DOHH2 (cell line): Measurements from ENCODE around the gene TSPAN12.

Experiments
- H3F3A ChIP-seq: fragments of 200-600 bp; sonication (generic), shearing (Covaris generic); 2 replicates; pipeline ENCODE4 v1.6.0; 2016; ENCODE audit warnings: antibody characterized with exemption, mild to moderate bottlenecking; ENCODE audit not compliant: control insufficient read depth, insufficient read depth
- H3K27ac ChIP-seq: fragments of 200-600 bp; sonication (generic); 2 replicates; pipeline ENCODE4 v1.5.1; 2014; ENCODE audit warnings: low read depth, mild to moderate bottlenecking, low read length, moderate library complexity
- H3K27me3 ChIP-seq: fragments of 200-600 bp; sonication (generic); 2 replicates; pipeline ENCODE4 v1.6.1; 2014; ENCODE audit warnings: mild to moderate bottlenecking, low read length, mixed read lengths; ENCODE audit not compliant: control insufficient read depth
- H3K36me3 ChIP-seq: fragments of 200-600 bp; sonication (generic); 2 replicates; pipeline ENCODE4 v1.6.1; 2014; ENCODE audit warnings: mild to moderate bottlenecking, low read length, moderate library complexity, mixed read lengths; ENCODE audit not compliant: control insufficient read depth
- H3K4me1 ChIP-seq: fragments of 200-600 bp; sonication (generic); 2 replicates; pipeline ENCODE4 v1.6.1; 2014; ENCODE audit warnings: mild to moderate bottlenecking, low read length, mixed read lengths; ENCODE audit not compliant: control insufficient read depth
- H3K4me2 ChIP-seq: fragments of 200-600 bp; sonication (generic); 2 replicates; pipeline ENCODE4 v1.6.0; 2014; ENCODE audit warnings: mild to moderate bottlenecking, low read length, moderate library complexity
- H3K4me3 ChIP-seq: fragments of 200-600 bp; sonication (generic); 2 replicates; pipeline ENCODE4 v1.5.1; 2014; ENCODE audit warnings: mild to moderate bottlenecking, low read length, mixed read lengths
- H3K79me2 ChIP-seq: fragments of 200-600 bp; sonication (generic); 2 replicates; pipeline ENCODE4 v1.6.1; 2014; ENCODE audit warnings: mild to moderate bottlenecking, low read length, mixed read lengths; ENCODE audit not compliant: control insufficient read depth
- H3K9me2 ChIP-seq: fragments of 200-600 bp; sonication (generic); replicated peaks from 2 replicates; pipeline ENCODE4 v1.6.1; 2014; ENCODE audit warnings: mild to moderate bottlenecking, low read length, mixed read lengths; ENCODE audit not compliant: control insufficient read depth
- H3K9me3 ChIP-seq: fragments of 200-600 bp; sonication (generic); 2 replicates; pipeline ENCODE4 v1.6.1; 2014; ENCODE audit warnings: antibody characterized with exemption, low read length, mixed read lengths; ENCODE audit not compliant: control insufficient read depth, insufficient read depth
- H4K20me1 ChIP-seq: fragments of 200-600 bp; sonication (generic); 2 replicates; pipeline ENCODE4 v1.6.0; 2014; ENCODE audit warnings: low read depth, mild to moderate bottlenecking, antibody characterized with exemption, low read length, moderate library complexity; ENCODE audit not compliant: control insufficient read depth, insufficient read depth
- CTCF ChIP-seq: fragments of 200-600 bp; sonication (generic); IDR thresholded peaks from one replicate; pipeline ENCODE4 v1.5.1; 2014; ENCODE audit warnings: antibody characterized with exemption, mild to moderate bottlenecking, low read depth, low read length; ENCODE audit not compliant: poor library complexity, severe bottlenecking
- EZH2phosphoT487 ChIP-seq: fragments of 200-600 bp; sonication (generic); IDR thresholded peaks from 2 replicates; pipeline ENCODE4 v1.6.1; 2017; ENCODE audit warnings: borderline replicate concordance, mild to moderate bottlenecking, antibody characterized with exemption, low read length, moderate library complexity, mixed read lengths

Gene TSPAN12

DNA sequence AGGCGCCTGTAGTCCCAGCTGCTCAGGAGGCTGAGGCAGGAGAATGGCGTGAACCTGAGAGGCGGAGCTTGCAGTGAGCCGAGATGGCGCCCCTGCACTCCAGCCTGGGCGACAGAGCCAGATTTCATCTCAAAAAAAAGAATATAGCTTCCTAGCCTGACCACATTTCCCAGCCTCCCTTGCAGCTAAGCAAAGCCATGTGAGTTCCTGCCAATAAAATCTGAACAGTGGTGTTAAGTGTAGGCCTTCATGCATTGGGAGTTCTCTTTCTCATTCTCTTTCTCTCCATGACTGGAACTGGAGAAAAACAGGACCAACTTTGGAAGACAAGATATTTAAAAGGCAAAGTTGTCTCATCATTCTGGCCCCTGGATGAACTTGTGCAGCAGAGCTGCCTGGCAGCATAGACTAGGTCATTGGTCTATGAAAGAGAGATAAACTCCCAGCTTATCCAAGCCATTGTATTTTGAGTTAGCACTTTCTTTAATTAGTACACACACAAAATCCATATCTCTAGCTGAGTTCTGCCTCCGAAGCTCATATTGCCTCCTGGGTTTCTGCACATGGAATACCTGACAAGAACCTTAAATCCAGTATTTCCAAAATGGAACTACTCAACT lies 60.8 kb downstream of the TSPAN12 start:
- Histone ChIP-seq H3K4me1 (no peaks in the 10 kb centered on the region), H4K20me1 (no peaks in the 10 kb centered on the region), H3F3A (no peaks in the 10 kb centered on the region), H3K4me2 (no peak overlapping the region), H3K9me2 (no peaks in the 10 kb centered on the region), H3K9me3 (no peaks in the 10 kb centered on the region), H3K79me2 (no peaks in the 10 kb centered on the region), H3K27ac (no peak overlapping the region), H3K4me3 (no peak overlapping the region), H3K36me3 (no peaks in the 10 kb centered on the region), H3K27me3 (no peaks in the 10 kb centered on the region)
- no peak for TF ChIP-seq EZH2phosphoT487
- TF ChIP-seq CTCF = no peak

GRCh38 chr7:120794106-120794729 lies 63.7 kb downstream of the TSPAN12 start:
- Histone ChIP-seq H3K4me3 (no peak overlapping the region), H3K36me3 (no peaks in the 10 kb centered on the region), H3K4me1 (no peaks in the 10 kb centered on the region), H3K79me2 (no peaks in the 10 kb centered on the region), H3K27me3 (no peaks in the 10 kb centered on the region), H3K4me2 (no peak overlapping the region), H4K20me1 (no peaks in the 10 kb centered on the region), H3F3A (no peaks in the 10 kb centered on the region), H3K9me2 (no peaks in the 10 kb centered on the region), H3K9me3 (no peaks in the 10 kb centered on the region), H3K27ac (no peak overlapping the region)
- TF ChIP-seq CTCF = no peak
- no peak for TF ChIP-seq EZH2phosphoT487

DNA sequence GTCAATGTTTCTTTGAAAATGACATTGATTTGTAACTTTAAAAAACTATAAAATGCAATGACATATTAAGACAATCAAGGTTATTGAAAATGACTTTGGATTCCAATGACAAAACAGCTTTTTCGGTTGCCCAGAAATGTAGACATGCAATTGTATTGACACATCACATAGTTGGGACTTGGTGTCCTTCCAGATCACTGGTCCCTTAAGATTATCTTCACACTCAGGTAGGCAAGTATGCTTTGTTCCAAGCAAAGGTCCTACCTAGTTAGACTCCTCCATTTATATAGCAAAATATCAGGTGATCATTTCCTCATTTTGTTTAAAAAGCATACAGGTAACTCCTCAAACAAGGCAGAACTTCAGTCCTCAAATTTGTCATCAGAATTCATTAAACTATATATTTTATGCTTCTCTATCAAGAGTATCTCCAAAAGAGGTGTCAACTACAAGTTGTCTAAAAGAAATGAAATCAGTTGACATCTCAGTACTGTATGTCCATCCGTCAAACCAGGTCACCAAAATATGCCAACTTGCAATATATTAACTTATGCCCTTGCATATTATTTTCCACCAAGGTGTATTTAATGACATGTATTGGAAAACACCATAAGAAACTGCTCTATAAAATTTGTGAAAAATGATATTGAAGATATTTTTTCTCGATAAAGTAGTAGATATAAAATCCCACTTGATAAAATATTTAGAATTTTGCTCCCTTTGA lies 64.6 kb downstream of the TSPAN12 start:
- Histone ChIP-seq H3K27me3 (no peaks in the 10 kb centered on the region), H3K36me3 (no peaks in the 10 kb centered on the region), H3K9me3 (no peaks in the 10 kb centered on the region), H4K20me1 (no peaks in the 10 kb centered on the region), H3F3A (no peaks in the 10 kb centered on the region), H3K4me2 (no peak overlapping the region), H3K9me2 (no peaks in the 10 kb centered on the region), H3K4me3 (no peak overlapping the region), H3K79me2 (no peaks in the 10 kb centered on the region), H3K4me1 (no peaks in the 10 kb centered on the region), H3K27ac (no peak overlapping the region)
- TF ChIP-seq EZH2phosphoT487 = no peak

- no peaks in the 10 kb centered on the region for H4K20me1 ChIP-seq
- no peaks in the 10 kb centered on the region for H3K9me3 ChIP-seq
- H3K27ac ChIP-seq = no peak overlapping the region
- H3K36me3 ChIP-seq = no peaks in the 10 kb centered on the region
- no peaks in the 10 kb centered on the region for H3K27me3 ChIP-seq
- H3K4me3 ChIP-seq = no peak overlapping the region
- TF ChIP-seq CTCF (no peak), EZH2phosphoT487 (no peak)
- H3K79me2 ChIP-seq = no peaks in the 10 kb centered on the region
- no peaks in the 10 kb centered on the region for H3K4me1 ChIP-seq
- no peaks in the 10 kb centered on the region for H3K9me2 ChIP-seq
- H3F3A ChIP-seq = no peaks in the 10 kb centered on the region
- no peak overlapping the region for H3K4me2 ChIP-seq
Measured at GRCh38 chr7:120792861-120793130, 65.1 kb downstream of the TSPAN12 start.
